Thymus (tissue), 11 donors: ENCODE results near the gene PLTP. TPM values are rescaled to one million over a fixed set of nuclear protein-coding genes. Genes with fewer than 3 reads are reported as not detected.
"Not testable (repeated sequence)": the region's sequence is repeated elsewhere in the genome, so short reads cannot be mapped to it uniquely, and the experiment has no call there.

Experiments
- DNase-seq, 9 donors: peaks; one replicate each; pipeline ENCODE4 v3.0.0-alpha.2; 2013; ENCODE audit warnings: low spot score in 9 of 9, low read depth in 6 of 9, missing footprints in 1 of 9
- H3K27ac ChIP-seq, 2 donors: one replicate each; pipeline ENCODE4 v1.5.1; 2013; ENCODE audit warnings: control low read depth in 1 of 2, low read depth in 1 of 2, low read length in 1 of 2, mild to moderate bottlenecking in 1 of 2, moderate library complexity in 1 of 2
- H3K27me3 ChIP-seq, 2 donors: one replicate each; pipeline ENCODE4 v1.5.1; 2013; ENCODE audit warnings: low read length in 1 of 2; ENCODE audit not compliant: control insufficient read depth in 2 of 2, insufficient read depth in 1 of 2
- H3K36me3 ChIP-seq, 2 donors: one replicate each; pipeline ENCODE4 v1.5.1; 2013; ENCODE audit warnings: low read length in 1 of 2, mild to moderate bottlenecking in 1 of 2, moderate library complexity in 1 of 2; ENCODE audit not compliant: control insufficient read depth in 2 of 2, insufficient read depth in 2 of 2
- H3K4me1 ChIP-seq, 2 donors: one replicate each; pipeline ENCODE4 v1.5.1; 2013; ENCODE audit warnings: low read length in 2 of 2; ENCODE audit not compliant: control insufficient read depth in 2 of 2, insufficient read depth in 2 of 2
- H3K4me3 ChIP-seq, 2 donors: one replicate each; pipeline ENCODE4 v1.5.1; 2013; ENCODE audit warnings: low read length in 2 of 2, control low read depth in 1 of 2, mild to moderate bottlenecking in 1 of 2
- H3K9me3 ChIP-seq, 2 donors: one replicate each; pipeline ENCODE4 v1.5.1; 2013; ENCODE audit warnings: low read length in 1 of 2, mild to moderate bottlenecking in 1 of 2; ENCODE audit not compliant: control insufficient read depth in 2 of 2, insufficient read depth in 1 of 2
- WGBS: extraction: QIAGEN DNeasy Blood & Tissue Kit; methylation state at CpG from one replicate; pipeline ENCODE4 v1.1.7; 2013; 5-methylcytosine and 5-hydroxymethylcytosine counted together
- polyA plus RNA-seq: library from polyadenylated mRNA; stranded (reverse); fragments of 200-250 nt; gene quantifications from one replicate; pipeline ENCODE4 v1.2.3, GENCODE V29; 2013
- total RNA-seq: library from RNA; stranded (reverse); fragments of 120-200 nt; gene quantifications from one replicate; pipeline ENCODE4 v1.2.4, GENCODE V29; 2013
- donor health status: healthy.

Gene PLTP
- total and polyA plus RNA-seq, 2 donors: 146 to 182 TPM

DNA sequence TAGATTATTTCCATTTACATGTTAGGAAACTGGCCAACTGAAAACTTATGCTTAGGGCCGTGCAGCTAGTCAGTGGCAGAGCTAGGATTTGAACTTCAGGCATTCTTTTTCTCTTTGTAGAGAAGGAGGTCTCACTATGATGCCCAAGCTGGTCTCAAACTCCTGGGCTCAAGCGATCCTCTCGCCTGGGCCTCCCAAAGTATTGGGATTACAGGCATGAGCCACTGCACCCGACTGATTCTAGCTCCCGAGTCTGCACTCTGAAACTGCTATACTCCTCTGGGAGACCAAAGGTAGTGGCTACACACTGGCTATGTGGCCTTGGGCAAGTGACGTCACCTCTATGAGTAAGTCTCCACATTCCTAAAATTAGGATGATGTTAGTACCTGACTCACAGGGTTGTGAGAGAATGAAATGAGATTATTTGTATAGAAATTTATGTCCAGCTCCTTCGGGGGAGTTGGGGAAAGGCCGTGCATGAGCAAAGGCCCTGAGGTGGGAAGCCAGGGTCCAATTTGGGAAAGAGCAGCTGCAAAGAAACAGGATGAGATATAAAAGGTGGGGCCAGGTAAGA is 6.4 kb downstream of the PLTP start:
- 96% methylated on average over 8 of the region's 8 CpGs for WGBS
- Histone ChIP-seq H3K9me3 (no peaks in the 10 kb centered on the region), H3K27me3 (peaks cover 0 to under 1% of the 10 kb centered on the region in 2 donors), H3K36me3 (peaks cover 0 to 8% of the 10 kb centered on the region in 2 donors), H3K27ac (peak overlapping the region in 1 of 2 donors; percentile 90), H3K4me1 (peaks cover 2 to 31% of the 10 kb centered on the region in 2 donors), H3K4me3 (no peak overlapping the region)
- DNase-seq: no peak

DNA sequence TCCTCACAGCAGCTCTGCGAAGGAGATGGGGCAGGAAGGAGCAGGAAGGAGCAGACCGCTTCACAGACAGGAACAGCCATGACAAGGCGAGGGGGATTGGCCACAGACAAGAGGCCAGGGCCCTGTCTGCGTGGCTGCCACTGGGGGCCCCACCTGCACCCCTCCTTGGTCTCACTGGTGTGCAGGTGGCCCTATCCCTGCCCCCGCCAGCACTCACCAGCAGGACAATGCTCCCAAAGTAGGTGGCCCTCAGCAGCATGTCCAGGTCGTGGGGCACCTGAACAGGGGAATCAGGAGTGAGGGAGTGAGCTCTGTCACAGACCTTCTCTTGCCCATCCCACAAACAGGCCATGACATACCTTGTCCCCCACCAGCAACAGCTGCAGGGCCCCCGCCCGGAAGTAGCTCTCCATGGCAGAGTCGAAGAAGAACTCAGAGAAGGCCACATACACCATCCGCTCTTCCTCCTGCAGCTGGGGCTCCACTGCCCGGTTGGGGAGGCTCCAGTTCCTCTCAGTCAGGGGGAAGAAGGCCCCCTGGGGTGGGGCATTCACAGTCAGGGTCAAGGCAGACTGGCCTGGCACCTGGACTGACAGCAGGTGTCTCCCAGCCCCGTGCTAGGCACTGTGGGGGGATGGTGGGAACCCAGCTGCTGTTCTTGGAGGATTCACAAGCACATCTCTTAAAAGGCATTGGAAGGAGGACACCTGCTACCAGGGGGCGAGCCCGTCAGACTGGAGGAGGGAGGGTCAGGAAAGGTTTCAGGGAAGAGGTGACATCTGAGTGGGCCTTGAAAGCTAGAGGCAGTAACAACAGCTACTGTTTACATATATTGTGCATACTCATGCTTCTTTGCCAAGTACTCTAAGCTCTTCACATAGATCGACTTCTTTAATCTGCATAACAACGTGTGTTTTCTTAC is 7.1 kb downstream of the PLTP start:
- Histone ChIP-seq H3K4me1 (peaks cover 0 to 26% of the 10 kb centered on the region in 2 donors), H3K9me3 (no peaks in the 10 kb centered on the region), H3K27me3 (no peaks in the 10 kb centered on the region), H3K27ac (peak overlapping the region in 1 of 2 donors; percentile 90), H3K36me3 (peaks cover 0 to 8% of the 10 kb centered on the region in 2 donors), H3K4me3 (peak overlapping the region in 1 of 2 donors; percentile 13)
- 69% methylated on average over 16 of the region's 16 CpGs for WGBS
- DNase-seq: peak in 2 of 9 donors; percentile 44 to 69

DNA sequence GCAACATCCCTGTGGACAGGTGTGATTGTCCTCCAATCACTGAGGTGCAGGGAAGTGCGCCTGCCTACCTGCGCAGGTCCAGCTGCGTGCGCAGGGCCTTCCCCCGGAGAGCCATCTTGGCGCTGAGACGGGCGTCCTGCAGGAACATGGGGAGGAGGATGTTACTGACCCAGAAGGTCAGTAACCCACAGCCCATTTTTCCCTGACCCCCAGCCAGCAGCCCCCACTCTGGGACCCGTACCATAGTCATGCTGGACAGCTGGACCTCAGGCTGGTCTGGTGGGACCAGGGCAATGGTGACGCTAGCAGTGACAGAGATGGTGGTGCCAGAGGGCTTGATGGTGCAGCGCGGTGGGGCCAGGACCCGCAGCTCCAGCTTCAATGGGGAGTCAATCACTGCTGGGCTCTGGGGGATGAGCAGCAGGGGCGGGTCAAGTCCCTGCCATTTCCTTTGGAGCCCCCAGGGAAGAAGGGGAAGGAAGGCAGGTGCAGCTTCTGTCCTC is 9.7 kb downstream of the PLTP start:
- Histone ChIP-seq H3K36me3 (peaks cover 13 to 24% of the 10 kb centered on the region in 2 donors), H3K4me1 (peaks cover 0 to 24% of the 10 kb centered on the region in 2 donors), H3K27ac (no peak overlapping the region), H3K27me3 (no peaks in the 10 kb centered on the region), H3K4me3 (no peak overlapping the region), H3K9me3 (no peaks in the 10 kb centered on the region)
- WGBS: 97% methylated on average over 14 of the region's 14 CpGs
- no peak for DNase-seq

DNA sequence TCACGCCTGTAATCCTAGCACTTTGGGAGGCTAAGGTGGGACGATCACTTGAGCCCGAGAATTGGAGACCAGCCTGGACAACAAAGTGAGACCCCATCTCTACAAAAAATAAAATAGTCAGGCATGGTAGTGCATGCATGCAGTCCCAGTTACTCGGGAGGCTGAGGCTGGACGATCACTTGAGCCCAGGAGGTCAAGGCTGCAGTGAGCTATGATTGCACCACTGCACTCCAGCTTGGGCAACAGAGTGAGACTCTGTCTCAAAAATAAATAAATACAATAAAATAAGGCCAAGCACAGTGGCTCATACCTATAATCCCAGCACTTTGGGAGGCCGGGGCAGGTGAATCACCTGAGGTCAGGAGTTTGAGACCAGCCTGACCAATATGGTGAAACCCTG is 10.6 kb downstream of the PLTP start:
- Histone ChIP-seq H3K36me3 (peaks cover 21 to 32% of the 10 kb centered on the region in 2 donors), H3K4me1 (peaks cover 0 to 24% of the 10 kb centered on the region in 2 donors)
- H3K27me3 ChIP-seq, H3K4me3 ChIP-seq, DNase-seq, H3K27ac ChIP-seq, H3K9me3 ChIP-seq: not testable (repeated sequence)
- 97% methylated on average over 6 of the region's 6 CpGs for WGBS

DNA sequence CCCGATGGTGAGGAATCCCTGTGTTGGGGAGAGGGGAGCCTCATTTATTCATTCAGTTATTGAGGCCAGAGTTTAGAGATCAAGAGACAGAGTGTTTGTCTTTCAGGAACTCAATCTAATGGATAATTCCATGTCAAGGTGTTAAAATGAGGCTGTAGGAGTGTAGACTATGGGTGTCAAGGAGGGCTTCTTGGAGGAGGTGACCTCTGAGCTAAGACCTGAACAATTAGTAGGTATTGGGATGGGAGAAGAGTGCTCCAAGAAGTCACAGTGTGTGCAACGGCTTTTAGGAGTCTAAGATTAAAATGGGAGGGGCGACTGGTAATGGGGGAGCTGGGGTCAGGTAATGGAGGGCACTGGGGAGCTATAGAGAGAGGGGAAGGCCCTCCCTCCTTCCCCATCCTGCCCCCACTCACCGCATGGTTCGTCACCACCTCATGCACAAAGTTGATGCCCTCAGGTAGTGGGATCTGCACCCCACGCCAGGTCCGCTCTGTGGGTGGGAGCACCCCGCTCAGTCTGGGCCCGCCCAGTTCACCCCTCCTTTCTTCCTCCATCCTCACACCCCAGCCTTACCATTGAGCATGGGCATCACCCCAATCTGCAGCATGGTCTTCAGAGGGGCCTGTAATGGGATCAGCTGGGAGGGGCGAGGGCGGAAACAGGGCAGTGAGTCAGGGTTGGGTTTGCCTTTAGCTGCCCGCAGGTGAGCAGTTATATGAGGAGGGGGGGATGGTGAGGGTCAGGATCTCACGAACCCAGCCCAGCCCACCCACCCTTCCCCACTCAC is 12.7 kb downstream of the PLTP start:
- no peak for DNase-seq
- H3K9me3 ChIP-seq: no peaks in the 10 kb centered on the region
- peaks cover 34 to 47% of the 10 kb centered on the region in 2 donors for H3K36me3 ChIP-seq
- H3K27me3 ChIP-seq: no peaks in the 10 kb centered on the region
- H3K27ac ChIP-seq: no peak overlapping the region
- H3K4me1 ChIP-seq: peaks cover 0 to 4% of the 10 kb centered on the region in 2 donors
- 96% methylated on average over 13 of the region's 13 CpGs for WGBS
- no peak overlapping the region for H3K4me3 ChIP-seq

DNA sequence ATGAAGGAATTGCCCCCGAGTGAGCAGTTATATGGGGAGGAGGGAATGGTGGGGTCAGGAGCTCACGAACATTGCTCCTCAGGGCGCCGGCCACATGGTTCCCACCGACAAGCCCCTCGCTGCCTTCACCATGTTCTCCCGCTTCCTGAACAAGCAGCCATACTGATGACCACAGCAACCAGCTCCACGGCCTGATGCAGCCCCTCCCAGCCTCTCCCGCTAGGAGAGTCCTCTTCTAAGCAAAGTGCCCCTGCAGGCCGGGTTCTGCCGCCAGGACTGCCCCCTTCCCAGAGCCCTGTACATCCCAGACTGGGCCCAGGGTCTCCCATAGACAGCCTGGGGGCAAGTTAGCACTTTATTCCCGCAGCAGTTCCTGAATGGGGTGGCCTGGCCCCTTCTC is 13.7 kb downstream of the PLTP start:
- WGBS: 95% methylated on average over 12 of the region's 12 CpGs
- Histone ChIP-seq H3K36me3 (peaks cover 40 to 53% of the 10 kb centered on the region in 2 donors), H3K27ac (no peak overlapping the region), H3K9me3 (no peaks in the 10 kb centered on the region), H3K27me3 (no peaks in the 10 kb centered on the region), H3K4me1 (no peaks in the 10 kb centered on the region), H3K4me3 (no peak overlapping the region)
- no peak for DNase-seq

DNA sequence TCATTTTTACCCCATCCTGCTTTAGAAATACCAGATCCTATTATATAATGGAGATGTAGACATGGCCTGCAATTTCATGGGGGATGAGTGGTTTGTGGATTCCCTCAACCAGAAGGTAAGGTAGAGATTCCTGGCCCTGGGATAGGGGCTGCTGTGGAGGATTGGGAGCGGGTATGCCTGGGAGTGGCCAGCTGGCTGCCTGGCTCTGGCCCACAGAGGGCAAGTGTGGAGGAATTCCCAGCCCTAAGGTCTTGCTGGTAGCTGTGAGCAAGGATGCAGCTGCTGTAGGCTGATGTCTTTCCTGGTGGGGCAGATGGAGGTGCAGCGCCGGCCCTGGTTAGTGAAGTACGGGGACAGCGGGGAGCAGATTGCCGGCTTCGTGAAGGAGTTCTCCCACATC is 14.3 kb downstream of the PLTP start:
- H3K27ac ChIP-seq: no peak overlapping the region
- no peaks in the 10 kb centered on the region for H3K27me3 ChIP-seq
- H3K9me3 ChIP-seq: no peaks in the 10 kb centered on the region
- DNase-seq: no peak
- 98% methylated on average over 7 of the region's 7 CpGs for WGBS
- no peak overlapping the region for H3K4me3 ChIP-seq
- H3K4me1 ChIP-seq: no peaks in the 10 kb centered on the region
- peaks cover 40 to 57% of the 10 kb centered on the region in 2 donors for H3K36me3 ChIP-seq

DNA sequence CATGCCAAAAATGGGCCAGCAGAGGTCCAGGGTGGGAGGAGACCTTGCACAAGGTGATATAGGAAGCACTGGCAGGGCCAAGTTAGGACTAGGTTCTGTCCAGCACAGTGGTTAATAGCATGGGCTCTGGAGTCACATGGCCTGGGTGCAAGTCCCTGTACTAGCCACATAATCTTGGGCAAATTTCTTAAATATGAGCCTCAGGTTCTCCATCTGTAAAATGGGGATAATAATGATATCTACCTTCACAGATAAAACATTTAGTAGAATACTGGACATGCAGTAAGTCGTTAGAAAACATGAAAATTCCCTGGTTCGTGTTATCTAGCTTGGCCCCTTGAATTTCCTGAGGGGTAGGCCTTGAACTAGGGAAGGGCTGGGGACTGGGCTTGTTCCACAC is 14.7 kb downstream of the PLTP start:
- Histone ChIP-seq H3K9me3 (no peaks in the 10 kb centered on the region), H3K4me3 (no peak overlapping the region), H3K4me1 (peaks cover 0 to under 1% of the 10 kb centered on the region in 2 donors), H3K27ac (no peak overlapping the region), H3K27me3 (no peaks in the 10 kb centered on the region), H3K36me3 (peaks cover 40 to 57% of the 10 kb centered on the region in 2 donors)
- 95% methylated on average over 2 of the region's 2 CpGs for WGBS
- DNase-seq: no peak
